Gastroesophageal sphincter (tissue), 4 donors: ENCODE results near the gene KIF16B. TPM values are rescaled to one million over a fixed set of nuclear protein-coding genes. Genes with fewer than 3 reads are reported as not detected.

Source experiments
- ATAC-seq: fragments of 150-250 bp; one replicate; pipeline ENCODE4 v1.9.1; 2016; ENCODE audit warnings: mild to moderate bottlenecking, moderate library complexity
- H3K27ac ChIP-seq, 4 donors: fragments of 200-600 bp; sonication (generic) in 3 of 4; 1 replicate in 3 of 4; 2 replicates in 1 of 4; pipeline ENCODE4 v1.5.1; 2016 to 2019
- H3K27me3 ChIP-seq: fragments of 200-600 bp; sonication (generic); one replicate; pipeline ENCODE4 v1.5.1; 2019
- H3K36me3 ChIP-seq, 2 donors: fragments of 200-600 bp; sonication (generic); one replicate each; pipeline ENCODE4 v1.5.1; 2019; ENCODE audit warnings: control low read depth in 1 of 2
- H3K4me1 ChIP-seq, 3 donors: fragments of 200-600 bp; sonication (generic); 1 replicate in 2 of 3; 2 replicates in 1 of 3; pipeline ENCODE4 v1.5.1; 2016 to 2019; ENCODE audit warnings: control low read depth in 2 of 3
- H3K4me3 ChIP-seq, 2 donors: fragments of 200-600 bp; sonication (generic); one replicate each; pipeline ENCODE4 v1.5.1; 2019; ENCODE audit warnings: mild to moderate bottlenecking in 1 of 2, moderate library complexity in 1 of 2
- H3K9me3 ChIP-seq, 3 donors: fragments of 200-600 bp; sonication (generic); one replicate each; pipeline ENCODE4 v1.5.1; 2017 to 2019; ENCODE audit warnings: control low read depth in 2 of 3
- EP300 ChIP-seq: sonication (generic); formaldehyde crosslinking; IDR thresholded peaks from one replicate; pipeline ENCODE4 v1.6.1; 2017; ENCODE audit warnings: antibody characterized with exemption, mild to moderate bottlenecking
- POLR2A ChIP-seq, 2 donors: fragments of 450-650 bp; IDR thresholded peaks; one replicate each; pipeline ENCODE4 v1.6.1; 2017; ENCODE audit warnings: antibody characterized with exemption in 2 of 2, mild to moderate bottlenecking in 2 of 2, moderate library complexity in 1 of 2
- POLR2AphosphoS5 ChIP-seq: sonication (generic); formaldehyde crosslinking; IDR thresholded peaks from one replicate; pipeline ENCODE4 v1.6.1; 2017; ENCODE audit warnings: antibody characterized with exemption
- WGBS, 2 donors: methylation state at CpG; one replicate each; pipeline ENCODE4 v1.1.5; 2018; ENCODE audit warnings: low coverage in 1 of 2; 5-methylcytosine and 5-hydroxymethylcytosine counted together
- total RNA-seq, 4 donors: library from RNA; depleted of rRNA; stranded (reverse); fragments of >200 nt; gene quantifications; one replicate each; pipeline ENCODE4 v1.1.0, GENCODE V29; 2016
- TF ChIP-seq, protein P1 (sequence below), 4 experiments: fragments of 200-600 bp in 2 of 4; fragments of 450-650 bp in 2 of 4; sonication (generic) in 1 of 4; IDR thresholded peaks; one replicate each; pipeline ENCODE4 v1.5.1; 2017 to 2019; ENCODE audit warnings: antibody characterized with exemption in 4 of 4, mild to moderate bottlenecking in 2 of 4, moderate library complexity in 2 of 4

Gene KIF16B
- total RNA-seq, 4 donors from 2014 or later: 15.9 to 26.6 (median 22.2) TPM

DNA sequence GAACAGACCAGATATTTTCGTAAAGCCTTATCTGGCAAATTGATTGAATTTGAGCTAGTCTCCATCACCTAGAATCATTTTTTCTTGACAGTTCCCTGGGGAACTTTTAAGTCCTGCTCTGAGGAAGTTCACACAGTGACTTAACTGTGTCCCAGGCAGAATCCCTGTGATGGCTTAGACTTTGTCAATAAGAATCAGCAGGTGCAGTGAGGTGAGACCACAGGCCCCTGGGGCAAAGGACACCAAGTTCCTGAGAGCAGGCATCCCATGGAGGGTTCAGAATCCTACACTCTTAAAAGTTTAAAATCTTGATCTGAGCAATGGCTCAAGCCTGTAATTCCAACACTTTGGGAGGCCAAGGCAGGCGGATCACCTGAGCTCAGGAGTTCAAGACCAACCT lies 13.0 kb downstream of the KIF16B start:
- Histone ChIP-seq H3K9me3 (no peaks in the 10 kb centered on the region), H3K27me3 (no peaks in the 10 kb centered on the region), H3K27ac (no peak overlapping the region), H3K4me3 (no peak overlapping the region), H3K36me3 (no peaks in the 10 kb centered on the region), H3K4me1 (peaks cover 0 to 14% (median 0%) of the 10 kb centered on the region in 3 donors)
- 91 to 92% methylated on average over 1 to 2 of the region's 2 CpGs for WGBS, 2 donors
- no peak for ATAC-seq
- TF ChIP-seq, protein P1, sequence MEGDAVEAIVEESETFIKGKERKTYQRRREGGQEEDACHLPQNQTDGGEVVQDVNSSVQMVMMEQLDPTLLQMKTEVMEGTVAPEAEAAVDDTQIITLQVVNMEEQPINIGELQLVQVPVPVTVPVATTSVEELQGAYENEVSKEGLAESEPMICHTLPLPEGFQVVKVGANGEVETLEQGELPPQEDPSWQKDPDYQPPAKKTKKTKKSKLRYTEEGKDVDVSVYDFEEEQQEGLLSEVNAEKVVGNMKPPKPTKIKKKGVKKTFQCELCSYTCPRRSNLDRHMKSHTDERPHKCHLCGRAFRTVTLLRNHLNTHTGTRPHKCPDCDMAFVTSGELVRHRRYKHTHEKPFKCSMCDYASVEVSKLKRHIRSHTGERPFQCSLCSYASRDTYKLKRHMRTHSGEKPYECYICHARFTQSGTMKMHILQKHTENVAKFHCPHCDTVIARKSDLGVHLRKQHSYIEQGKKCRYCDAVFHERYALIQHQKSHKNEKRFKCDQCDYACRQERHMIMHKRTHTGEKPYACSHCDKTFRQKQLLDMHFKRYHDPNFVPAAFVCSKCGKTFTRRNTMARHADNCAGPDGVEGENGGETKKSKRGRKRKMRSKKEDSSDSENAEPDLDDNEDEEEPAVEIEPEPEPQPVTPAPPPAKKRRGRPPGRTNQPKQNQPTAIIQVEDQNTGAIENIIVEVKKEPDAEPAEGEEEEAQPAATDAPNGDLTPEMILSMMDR (IDR thresholded peaks at IDR 0.05): no peak
- TF ChIP-seq EP300 (no peak), POLR2A (IDR thresholded peaks at IDR 0.05) (no peak), POLR2AphosphoS5 (no peak)

DNA sequence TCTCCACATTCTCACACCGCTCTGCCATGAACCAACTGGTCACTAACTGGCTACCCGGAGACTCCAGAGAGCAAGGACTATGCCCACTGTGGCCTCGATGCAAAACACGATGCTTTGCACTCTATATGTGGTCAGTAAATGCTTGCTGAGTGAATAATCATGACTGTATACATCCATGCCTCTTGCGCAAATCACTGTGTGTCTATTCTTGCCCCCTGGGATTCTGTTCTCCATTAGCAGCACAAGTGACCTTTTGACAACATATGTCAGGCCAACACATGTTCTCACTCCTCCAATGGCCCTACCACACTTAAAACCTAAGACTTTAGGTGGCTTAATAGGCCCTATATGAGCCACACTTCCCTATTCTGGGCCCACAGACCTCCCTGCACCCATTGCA lies 16.9 kb downstream of the KIF16B start:
- Histone ChIP-seq H3K9me3 (no peaks in the 10 kb centered on the region), H3K27ac (no peak overlapping the region), H3K4me3 (no peak overlapping the region), H3K27me3 (no peaks in the 10 kb centered on the region), H3K36me3 (no peaks in the 10 kb centered on the region), H3K4me1 (peaks cover 0 to 14% (median 0%) of the 10 kb centered on the region in 3 donors)
- no peak for ATAC-seq
- 87 to 96% methylated on average over 5 of the region's 5 CpGs for WGBS, 2 donors
- no peak for TF ChIP-seq EP300

DNA sequence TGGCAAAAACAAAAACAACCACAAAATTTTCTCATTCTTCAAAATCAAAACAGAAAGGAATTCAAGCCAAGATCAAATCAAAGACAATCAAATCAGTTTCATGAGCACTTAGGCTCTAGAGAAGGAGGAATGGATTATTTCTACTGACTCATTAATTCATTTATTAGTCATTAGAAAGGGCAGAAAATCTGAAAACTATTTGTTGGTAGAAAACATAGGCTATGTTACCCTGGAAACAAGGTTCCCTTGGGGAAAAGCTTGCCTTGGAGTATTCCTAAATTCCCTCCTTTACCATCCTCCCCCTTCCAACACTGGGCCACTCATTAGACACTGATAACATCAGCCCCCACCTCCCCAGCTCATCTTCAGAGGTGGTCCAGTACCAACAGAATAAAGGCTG lies 17.5 kb downstream of the KIF16B start:
- TF ChIP-seq POLR2A (IDR thresholded peaks at IDR 0.05): no peak
- TF ChIP-seq, protein P1 (IDR thresholded peaks at IDR 0.05): no peak
- ATAC-seq: no peak
- Histone ChIP-seq H3K4me1 (peaks cover 0 to 14% (median 0%) of the 10 kb centered on the region in 3 donors), H3K36me3 (no peaks in the 10 kb centered on the region), H3K27ac (no peak overlapping the region), H3K27me3 (no peaks in the 10 kb centered on the region), H3K9me3 (no peaks in the 10 kb centered on the region), H3K4me3 (no peak overlapping the region)

DNA sequence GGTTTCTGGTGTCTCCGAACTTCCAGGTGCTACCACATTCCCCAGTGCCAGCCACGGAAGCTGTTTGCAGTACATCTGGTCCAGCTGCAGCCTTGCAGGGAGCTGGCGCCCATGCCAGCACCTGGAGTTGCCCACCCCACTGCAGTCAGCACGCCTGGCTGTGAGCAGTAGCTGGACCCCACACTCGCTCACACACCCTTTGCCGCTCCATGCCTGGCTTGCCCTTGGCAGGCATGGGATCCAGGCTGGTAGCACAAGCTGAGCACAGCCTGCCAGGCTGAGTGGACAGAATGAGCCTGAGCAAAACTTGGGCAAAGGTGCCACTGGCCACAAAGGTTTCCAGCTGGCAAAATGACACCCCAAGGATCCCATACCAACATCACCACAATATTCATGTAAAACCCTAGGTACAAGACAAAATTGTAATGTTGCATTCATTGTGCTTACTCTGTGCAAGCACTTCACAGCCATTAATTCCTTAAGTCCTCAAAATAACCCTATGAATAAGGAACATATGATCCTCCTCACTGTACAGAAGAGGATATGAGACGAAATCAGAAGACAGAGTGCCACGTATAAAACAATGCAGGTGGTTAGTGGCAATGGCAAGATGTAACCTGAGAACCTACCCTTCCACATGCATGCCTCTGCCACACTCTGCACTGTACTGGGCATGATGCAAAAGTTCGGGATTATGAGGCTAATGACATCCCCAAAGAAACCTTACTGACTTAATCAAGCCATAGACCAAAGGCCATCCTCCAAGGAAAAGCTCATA lies 18.3 kb downstream of the KIF16B start:
- Histone ChIP-seq H3K9me3 (no peaks in the 10 kb centered on the region), H3K27me3 (no peaks in the 10 kb centered on the region), H3K36me3 (no peaks in the 10 kb centered on the region), H3K4me3 (no peak overlapping the region), H3K4me1 (peaks cover 0 to 14% (median 0%) of the 10 kb centered on the region in 3 donors), H3K27ac (no peak overlapping the region)
- WGBS, 2 donors: 85 to 88% methylated on average over 2 to 3 of the region's 9 CpGs
- no peak for TF ChIP-seq POLR2A (IDR thresholded peaks at IDR 0.05)
- no peak for TF ChIP-seq EP300
- no peak for TF ChIP-seq POLR2AphosphoS5
- TF ChIP-seq, protein P1 (IDR thresholded peaks at IDR 0.05): no peak
- no peak for ATAC-seq

DNA sequence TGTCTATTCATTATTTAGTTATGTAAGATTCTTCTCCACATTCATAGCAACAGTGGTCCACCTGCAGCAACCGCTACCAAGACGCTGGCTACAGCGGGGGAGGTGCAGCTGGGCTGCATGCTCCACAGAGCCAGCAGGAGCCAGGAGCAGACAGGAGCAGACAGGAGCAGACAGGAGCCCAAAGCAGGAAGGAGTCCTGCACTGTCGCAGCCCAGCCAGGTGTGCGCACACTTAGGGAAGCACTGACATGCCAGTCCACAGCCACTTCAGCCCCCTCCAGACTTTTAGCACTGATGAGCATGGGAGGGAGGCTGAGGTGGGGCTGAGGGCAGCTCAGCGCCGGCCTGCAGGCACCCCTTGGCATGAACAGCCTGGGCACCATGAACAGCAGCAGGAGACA lies 19.6 kb downstream of the KIF16B start:
- ATAC-seq: no peak
- H3K36me3 ChIP-seq: no peaks in the 10 kb centered on the region
- no peaks in the 10 kb centered on the region for H3K27me3 ChIP-seq
- no peak overlapping the region for H3K27ac ChIP-seq
- TF ChIP-seq POLR2A (IDR thresholded peaks at IDR 0.05): no peak
- no peak for TF ChIP-seq POLR2AphosphoS5
- TF ChIP-seq, protein P1 (IDR thresholded peaks at IDR 0.05): no peak
- TF ChIP-seq EP300: no peak
- H3K4me3 ChIP-seq: no peak overlapping the region
- no CpG with 5 or more reads among the region's 7 CpGs for WGBS, 2 donors
- no peaks in the 10 kb centered on the region for H3K9me3 ChIP-seq
- peaks cover 0 to 14% (median 0%) of the 10 kb centered on the region in 3 donors for H3K4me1 ChIP-seq
